CD4-positive, alpha-beta T cell treated with Interleukin-21 for 1 hour (primary cell): ENCODE results near the gene NCR2.

ENCODE experiments used
- DNase-seq: peaks from one replicate; pipeline ENCODE4 v3.0.0-alpha.2; 2020

NCR2 gene

DNA sequence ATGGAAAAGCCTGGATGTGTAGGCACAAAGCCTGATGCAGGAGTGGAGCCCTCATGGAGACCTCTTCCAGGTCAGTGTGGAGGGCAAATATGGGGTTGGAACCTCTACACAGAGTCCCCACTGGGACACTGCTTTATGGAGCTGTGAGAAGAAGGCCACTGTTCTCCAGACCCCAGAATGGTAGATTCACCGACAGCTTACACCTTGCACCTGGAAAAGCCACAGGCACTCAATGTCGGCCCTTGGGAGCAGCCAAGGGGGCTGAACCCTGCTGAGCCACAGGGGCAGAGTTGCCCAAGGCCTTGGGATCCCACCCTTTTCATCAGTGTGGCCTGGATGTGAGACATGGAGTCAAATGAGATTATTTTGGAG is 24.9 kb downstream of the NCR2 start:
- DNase-seq = no peak

- no peak for DNase-seq
These were observed 30.7 kb downstream of the NCR2 start for GRCh38 chr6:41366150-41366549.

DNA sequence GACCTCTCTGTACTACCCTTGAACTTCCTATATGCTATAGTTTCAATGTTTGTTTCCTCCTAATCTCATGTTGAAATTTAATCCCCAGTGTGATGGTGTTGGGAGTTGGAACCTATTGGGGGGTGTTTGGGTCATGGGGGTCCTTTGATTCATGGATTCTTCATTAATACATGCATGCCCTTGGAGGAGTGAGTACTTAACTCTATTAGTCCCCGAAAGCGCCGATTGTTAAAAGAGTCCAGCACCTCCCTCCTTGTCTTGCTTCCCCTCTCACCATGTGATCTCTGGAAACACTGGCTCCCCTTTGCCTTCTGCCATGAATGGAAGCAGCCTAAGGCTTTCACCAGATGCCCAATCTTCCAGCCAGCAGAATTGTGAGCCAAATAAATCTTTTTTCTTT is 31.7 kb downstream of the NCR2 start:
- no peak for DNase-seq

GRCh38 chr6:41367700-41368099 is 32.3 kb downstream of the NCR2 start:
- no peak for DNase-seq

DNA sequence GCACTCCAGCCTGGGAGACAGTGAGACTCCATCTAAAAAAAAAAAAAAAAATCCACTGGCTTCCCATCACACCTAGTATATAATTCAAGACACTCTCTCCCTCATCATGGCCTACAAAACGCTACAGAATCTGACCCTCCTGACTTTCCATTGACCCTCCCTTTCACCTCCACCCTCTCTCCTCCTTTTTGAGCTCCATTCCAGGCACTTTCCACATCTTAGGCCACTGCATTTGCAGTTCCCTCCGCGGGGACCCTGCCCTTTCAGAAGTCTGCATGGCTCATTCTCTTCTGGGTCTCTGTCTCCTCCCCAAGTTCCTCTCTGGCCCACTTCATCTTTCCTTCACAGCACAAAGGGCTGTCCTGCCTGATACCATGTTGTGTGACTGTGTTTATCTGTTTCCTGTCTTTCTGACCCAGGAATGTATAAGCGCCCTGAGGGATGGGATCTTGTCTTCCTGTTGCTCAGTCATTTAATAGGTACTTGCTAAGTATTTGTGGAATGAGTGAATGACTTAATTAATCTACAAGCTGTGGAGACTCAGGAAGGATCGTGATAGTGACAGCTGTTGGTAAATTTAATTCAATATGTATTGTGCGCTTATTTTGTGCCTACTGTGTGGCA is 35.2 kb downstream of the NCR2 start:
- DNase-seq = no peak

- no peak for DNase-seq
These were observed 36.1 kb downstream of the NCR2 start for GRCh38 chr6:41371461-41371991.

DNA sequence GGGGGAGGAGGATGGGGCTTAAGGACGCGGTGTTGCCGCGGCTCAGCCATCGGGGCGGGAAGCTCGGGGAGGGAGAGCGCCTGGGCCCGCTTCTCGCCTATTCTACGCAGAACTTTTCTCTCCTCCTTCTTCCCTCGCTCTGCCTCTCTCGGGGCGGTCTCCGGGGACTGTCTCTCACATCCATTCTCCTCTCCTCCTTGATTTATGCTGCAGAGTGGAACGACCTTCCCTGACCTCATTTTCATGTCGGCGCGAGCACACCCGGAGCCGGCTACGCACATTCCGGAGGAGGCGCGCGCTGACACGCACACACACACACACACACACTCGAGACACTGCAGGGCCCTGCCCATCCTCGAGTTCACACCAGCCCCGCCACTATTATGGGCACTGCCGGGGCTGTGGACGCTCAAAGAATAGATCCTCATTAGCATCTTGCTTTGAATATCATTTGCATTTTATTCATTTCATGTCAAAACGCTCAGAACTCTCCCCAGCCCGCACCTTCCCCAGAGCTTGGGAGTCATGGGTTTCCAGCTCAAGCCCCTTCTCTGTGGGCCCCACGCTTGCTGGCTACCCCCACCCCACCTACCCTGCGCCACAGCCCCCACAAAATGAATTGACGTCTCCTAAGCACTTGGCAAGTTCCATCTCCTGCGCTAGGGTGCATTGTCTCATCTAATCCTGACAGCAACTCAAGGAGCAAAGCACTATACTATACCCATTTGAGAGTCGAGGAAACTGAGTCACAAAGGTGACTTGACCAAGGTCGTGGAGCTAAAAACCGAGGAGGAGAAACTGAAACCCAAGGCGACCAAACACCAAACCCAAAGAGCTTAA is 36.8 kb downstream of the NCR2 start:
- DNase-seq = peak; percentile 10

DNA sequence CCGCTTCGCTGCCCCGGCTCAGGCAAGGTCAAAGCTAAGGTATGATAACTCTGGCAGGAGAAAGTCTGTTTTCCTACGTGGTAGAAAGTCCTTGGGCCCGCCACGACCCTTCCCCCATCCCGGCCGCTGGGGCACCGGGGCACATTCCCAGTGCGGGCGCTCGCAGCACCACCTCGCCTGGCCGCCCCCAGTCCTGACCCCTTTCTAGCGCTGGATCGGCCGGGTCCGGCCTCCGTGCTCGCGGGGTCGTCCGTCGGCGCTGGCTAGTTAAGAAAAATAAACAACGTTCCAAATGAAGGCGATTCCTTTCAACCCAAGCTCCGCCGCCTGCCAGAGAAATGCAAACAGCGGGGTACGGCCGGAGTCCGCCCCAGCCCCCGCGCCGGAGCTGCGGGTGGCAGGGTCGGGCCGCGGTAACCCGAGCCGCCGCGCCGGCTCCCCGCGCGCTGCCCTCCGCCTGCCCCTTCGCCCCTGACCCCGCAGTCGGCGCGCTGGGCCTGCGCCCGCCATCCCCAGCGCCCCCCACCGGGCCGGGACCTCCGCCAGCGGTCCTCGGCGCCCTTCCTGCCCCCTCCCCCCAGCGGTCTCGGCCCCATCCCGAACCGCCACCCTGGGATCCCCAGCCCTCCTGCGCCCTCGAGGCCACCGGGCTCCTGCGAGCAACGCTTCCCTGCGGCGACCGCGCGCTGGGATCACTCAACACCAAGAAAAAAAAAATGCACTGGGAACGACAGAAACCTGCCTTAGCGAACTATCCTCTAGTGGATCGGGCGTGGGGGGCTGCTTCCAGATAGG is 37.6 kb downstream of the NCR2 start:
- no peak for DNase-seq

DNA sequence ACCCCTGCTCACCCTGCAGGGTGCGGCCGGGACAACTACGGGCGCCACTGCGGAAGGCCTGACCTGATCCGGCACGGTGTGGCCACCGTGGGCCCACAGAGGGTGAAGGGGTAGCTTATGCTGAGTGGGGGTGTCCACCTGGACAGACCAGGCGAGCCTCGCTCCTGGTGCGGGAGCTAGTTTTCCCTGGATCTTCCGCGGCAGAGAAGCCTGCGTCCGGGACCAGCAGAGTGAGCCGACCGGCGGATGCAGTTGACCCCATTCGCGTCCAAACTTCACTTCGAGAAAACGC is 38.2 kb downstream of the NCR2 start:
- DNase-seq = no peak

GRCh38 chr6:41373919-41374617 is 38.7 kb downstream of the NCR2 start:
- DNase-seq = no peak

DNA sequence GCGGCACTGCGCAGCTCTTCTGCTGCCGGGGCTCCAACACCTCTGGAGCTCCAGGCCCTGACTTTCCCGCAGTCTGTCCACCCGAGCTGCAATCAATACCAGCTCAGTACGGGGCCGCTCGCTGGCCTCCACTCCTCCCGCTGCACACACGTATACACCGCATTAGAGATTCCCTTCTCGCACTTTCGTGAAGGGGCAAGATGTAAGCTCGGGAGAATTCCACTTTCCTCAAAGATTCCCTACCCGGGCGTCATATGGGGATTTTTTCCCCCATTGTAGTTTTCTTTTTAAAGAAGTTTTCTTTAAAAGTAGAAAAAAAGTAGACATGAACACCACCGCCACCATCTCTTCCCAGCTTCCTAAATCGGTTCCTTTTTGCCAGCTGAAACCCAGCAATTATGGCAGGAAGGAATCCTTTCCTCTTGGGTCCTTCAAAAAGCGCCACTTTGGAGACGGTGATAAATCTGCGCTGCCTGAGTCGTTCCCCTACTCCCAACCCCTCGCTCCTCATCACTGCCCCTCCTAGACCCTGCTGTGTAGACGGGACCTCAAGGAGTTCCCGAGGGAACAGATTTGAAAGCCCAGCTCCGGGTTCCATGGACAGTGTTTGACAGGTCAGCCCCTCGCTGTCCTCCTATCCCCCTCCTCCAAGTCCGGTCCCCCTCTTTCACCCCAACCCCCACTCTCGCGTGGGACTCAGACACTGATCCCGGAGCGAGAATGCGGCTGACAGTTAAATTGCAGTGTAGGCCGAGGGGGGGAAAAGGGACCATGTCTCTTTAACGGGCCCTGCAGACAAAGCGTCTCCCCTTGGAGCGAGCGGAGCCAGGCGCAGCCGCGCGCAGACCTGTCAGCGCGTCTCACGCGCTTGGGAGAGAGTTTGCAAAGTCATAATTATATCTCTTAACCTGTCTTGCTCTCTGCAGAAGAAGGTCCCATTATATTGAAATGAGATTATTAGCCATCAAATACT is 39.5 kb downstream of the NCR2 start:
- no peak for DNase-seq

DNA sequence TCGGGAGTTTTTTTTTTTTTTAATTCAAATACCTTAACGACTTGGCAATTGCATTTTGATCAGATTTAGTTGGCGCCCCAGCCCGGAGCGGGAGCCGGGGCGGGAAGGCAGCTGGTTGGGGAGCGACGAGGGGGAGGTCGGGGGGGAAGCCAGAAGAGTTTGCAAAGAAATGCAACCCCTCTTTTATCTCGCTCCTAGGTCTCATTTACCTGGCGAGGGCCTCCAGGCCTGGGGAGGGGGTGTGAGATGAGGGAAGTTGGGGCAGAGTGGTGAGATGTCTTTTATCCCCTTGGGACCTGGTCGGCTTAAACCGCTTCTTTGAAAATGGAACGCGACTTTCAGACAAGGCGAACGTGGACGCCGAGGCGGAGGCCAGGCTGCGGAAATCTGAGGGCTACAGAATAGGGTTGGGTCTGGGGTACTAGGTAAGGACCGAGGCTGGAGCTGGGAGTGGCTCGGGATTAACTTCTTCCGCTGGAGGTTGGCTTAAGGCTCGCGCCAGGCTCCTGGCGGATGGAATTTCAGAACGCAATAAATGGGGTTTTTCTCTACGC is 40.3 kb downstream of the NCR2 start:
- DNase-seq = no peak

DNA sequence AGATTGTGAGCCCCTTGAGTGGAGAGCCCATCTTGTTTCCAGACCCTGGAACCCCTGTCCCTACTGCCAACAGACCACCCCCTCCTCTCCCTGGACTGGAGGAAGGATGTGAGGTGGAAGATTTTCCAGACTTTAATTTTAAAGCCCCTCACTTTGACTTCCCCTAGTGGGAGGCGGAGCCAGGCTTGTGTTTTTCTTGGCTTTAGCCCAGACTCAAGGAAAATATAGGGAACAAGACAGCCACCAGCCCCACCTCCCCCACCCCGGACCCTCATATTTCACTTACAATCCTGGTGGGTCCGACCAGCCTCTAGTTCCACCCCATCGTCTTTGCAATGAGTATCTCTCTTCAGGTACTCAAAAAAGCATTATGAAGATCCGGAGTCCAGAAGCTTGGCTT is 40.8 kb downstream of the NCR2 start:
- DNase-seq = no peak

GRCh38 chr6:41377071-41377470 is 41.7 kb downstream of the NCR2 start:
- no peak for DNase-seq

GRCh38 chr6:41379306-41379705 is 43.9 kb downstream of the NCR2 start:
- DNase-seq = no peak

GRCh38 chr6:41386594-41386993 is 51.2 kb downstream of the NCR2 start:
- DNase-seq = no peak

- no peak for DNase-seq
These were observed 56.8 kb downstream of the NCR2 start for GRCh38 chr6:41392246-41392645.

DNA sequence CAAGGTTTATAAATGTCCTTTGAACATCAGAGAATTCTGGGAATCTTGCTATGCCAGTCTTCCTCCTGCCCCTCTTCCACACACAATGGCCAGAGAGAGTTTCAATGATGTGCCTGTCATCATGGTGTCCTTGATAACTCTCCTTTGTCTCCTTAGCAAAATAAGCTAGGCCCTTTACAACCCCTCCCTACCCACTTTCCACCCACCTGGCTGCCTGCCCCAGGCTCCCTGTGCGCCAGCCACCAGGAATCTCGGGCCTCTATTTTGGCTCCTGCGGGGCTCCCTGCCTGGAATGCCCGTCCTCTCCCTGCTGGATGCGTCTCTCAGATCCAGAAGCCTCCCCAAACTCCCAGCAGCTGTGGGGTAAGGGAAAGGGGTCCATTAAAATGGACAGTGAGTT is 60.9 kb downstream of the NCR2 start:
- no peak for DNase-seq

GRCh38 chr6:41399424-41399823 is 64.0 kb downstream of the NCR2 start:
- no peak for DNase-seq
